Right lobe of liver (tissue), 6 donors: Measurements from ENCODE around the gene OBSL1. TPM values are rescaled to one million over a fixed set of nuclear protein-coding genes. Genes with fewer than 3 reads are reported as not detected.

Experiments used
- ATAC-seq, 4 donors: fragments of 200-7000 bp; cut with Tn5 transposase; one replicate each; pipeline ENCODE4 v1.9.1; 2020; ENCODE audit warnings: mild to moderate bottlenecking in 4 of 4, moderate library complexity in 4 of 4
- DNase-seq, 3 donors: peaks; one replicate each; pipeline ENCODE4 v3.0.0-alpha.2; 2020
- H3K27ac ChIP-seq, 3 donors: fragments of 200-600 bp; one replicate each; pipeline ENCODE4 v1.8.0; 2022
- H3K27me3 ChIP-seq, 2 donors: fragments of 200-600 bp; one replicate each; pipeline ENCODE4 v1.8.0; 2022
- H3K36me3 ChIP-seq, 4 donors: fragments of 200-600 bp; sonication (generic) in 1 of 4; one replicate each; pipeline versions ENCODE4 v1.5.1 to v1.8.0; 2017 to 2022; ENCODE audit warnings: control low read depth in 1 of 4
- H3K4me1 ChIP-seq, 4 donors: fragments of 200-600 bp; sonication (generic) in 1 of 4; one replicate each; pipeline versions ENCODE4 v1.5.1 to v1.8.0; 2017 to 2022; ENCODE audit warnings: control low read depth in 1 of 4
- H3K4me3 ChIP-seq, 3 donors: fragments of 200-600 bp; one replicate each; pipeline ENCODE4 v1.8.0; 2022
- H3K9me3 ChIP-seq, 4 donors: fragments of 200-600 bp; sonication (generic) in 1 of 4; one replicate each; pipeline versions ENCODE4 v1.5.1 to v1.8.0; 2017 to 2022; ENCODE audit warnings: control low read depth in 1 of 4
- POLR2A ChIP-seq: fragments of 450-650 bp; IDR thresholded peaks from one replicate; pipeline ENCODE4 v1.6.1; 2017; ENCODE audit warnings: antibody characterized with exemption, mild to moderate bottlenecking
- WGBS: methylation state at CpG from one replicate; pipeline ENCODE4 v1.1.6; 2018; ENCODE audit warnings: low coverage, low lambda C conversion rate; ENCODE audit not compliant: insufficient coverage; ENCODE audit errors: missing lambda C conversion rate; 5-methylcytosine and 5-hydroxymethylcytosine counted together
- intact Hi-C, 2 donors: fragments of 100-400 bp; cut with DNase I; formaldehyde crosslinking; loops; one replicate each; pipeline versions ENCODE4 v1.11.2 to v1.14.1; 2022
- microRNA-seq, 2 donors: library from miRNA; unstranded; fragments of <30 nt; microRNA quantifications; one replicate each; pipeline ENCODE4, GENCODE V29; 2019 to 2020
- small RNA-seq, 2 experiments: library from RNA; depleted of rRNA; stranded (forward); fragments of <200 nt; gene quantifications; one replicate each; pipeline ENCODE3, GENCODE V24; 2016
- total RNA-seq, 6 experiments: library from RNA; depleted of rRNA in 2 of 6; stranded (reverse); fragments of >200 nt in 2 of 6; fragmentation: NEBNext Ultra II Directional in 3 of 6; extraction: Animal tissue kit (Norgen Biotek cat#: 25700) in 3 of 6; gene quantifications; one replicate each; pipeline versions ENCODE4 v1.1.0 to v1.2.4, GENCODE V29; 2016 to 2023
- TF ChIP-seq, protein P1 (sequence below), 4 donors: fragments of 200-600 bp in 3 of 4; fragments of 450-650 bp in 1 of 4; IDR thresholded peaks; one replicate each; pipeline versions ENCODE4 v1.5.1 to v1.8.0; 2016 to 2022; ENCODE audit warnings: antibody characterized with exemption in 4 of 4, mild to moderate bottlenecking in 2 of 4
- donor health status: DM: no; HTN: yes; CAD: no.
- donor health status: DM: no; HTN: no; CAD: no.
- donor health status: DM: no; HTN: no; CAD: no.
- donor health status: DM: no; HTN: yes; CAD: no.
- donor health status: DM: no; HTN: yes; CAD: no.

Gene OBSL1
- total RNA-seq, 6 experiments from 2014 or later = 27.0 to 42.5 (median 39.4) TPM

DNA sequence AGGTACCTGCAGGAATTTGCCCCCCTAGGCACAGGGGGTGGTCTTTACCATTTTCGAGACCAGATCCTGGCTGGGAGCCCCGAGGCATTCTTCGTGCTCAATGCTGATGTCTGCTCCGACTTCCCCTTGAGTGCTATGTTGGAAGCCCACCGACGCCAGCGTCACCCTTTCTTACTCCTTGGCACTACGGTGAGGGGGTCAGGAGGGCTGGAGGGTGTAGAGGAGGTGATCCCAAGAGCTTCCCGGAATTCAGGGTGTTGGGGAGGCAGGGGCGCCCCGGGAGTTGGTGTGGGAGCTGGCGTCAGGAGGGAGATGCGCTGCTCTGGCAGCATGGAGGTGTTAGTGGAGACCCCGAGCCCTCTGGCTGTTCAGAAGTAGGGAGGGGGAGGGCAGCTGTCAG is 69.5 kb downstream of the OBSL1 start:
- H3K4me3 ChIP-seq = no peak overlapping the region
- DNase-seq = no peak
- ATAC-seq = no peak
- 98% methylated on average over 7 of the region's 14 CpGs for WGBS
- H3K27me3 ChIP-seq = no peaks in the 10 kb centered on the region
- intact Hi-C loops = no loop called here
- H3K9me3 ChIP-seq = no peaks in the 10 kb centered on the region
- TF ChIP-seq POLR2A = no peak
- TF ChIP-seq, protein P1, sequence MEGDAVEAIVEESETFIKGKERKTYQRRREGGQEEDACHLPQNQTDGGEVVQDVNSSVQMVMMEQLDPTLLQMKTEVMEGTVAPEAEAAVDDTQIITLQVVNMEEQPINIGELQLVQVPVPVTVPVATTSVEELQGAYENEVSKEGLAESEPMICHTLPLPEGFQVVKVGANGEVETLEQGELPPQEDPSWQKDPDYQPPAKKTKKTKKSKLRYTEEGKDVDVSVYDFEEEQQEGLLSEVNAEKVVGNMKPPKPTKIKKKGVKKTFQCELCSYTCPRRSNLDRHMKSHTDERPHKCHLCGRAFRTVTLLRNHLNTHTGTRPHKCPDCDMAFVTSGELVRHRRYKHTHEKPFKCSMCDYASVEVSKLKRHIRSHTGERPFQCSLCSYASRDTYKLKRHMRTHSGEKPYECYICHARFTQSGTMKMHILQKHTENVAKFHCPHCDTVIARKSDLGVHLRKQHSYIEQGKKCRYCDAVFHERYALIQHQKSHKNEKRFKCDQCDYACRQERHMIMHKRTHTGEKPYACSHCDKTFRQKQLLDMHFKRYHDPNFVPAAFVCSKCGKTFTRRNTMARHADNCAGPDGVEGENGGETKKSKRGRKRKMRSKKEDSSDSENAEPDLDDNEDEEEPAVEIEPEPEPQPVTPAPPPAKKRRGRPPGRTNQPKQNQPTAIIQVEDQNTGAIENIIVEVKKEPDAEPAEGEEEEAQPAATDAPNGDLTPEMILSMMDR (IDR thresholded peaks at IDR 0.05) = no peak
- no peak overlapping the region for H3K27ac ChIP-seq
- peaks cover 0 to 13% (median 3%) of the 10 kb centered on the region in 4 donors for H3K4me1 ChIP-seq
- peaks cover 0 to 9% (median 0%) of the 10 kb centered on the region in 4 donors for H3K36me3 ChIP-seq

Small RNA genes lying within 50 kb of the gene (microRNA-seq; reads per million reads assigned to microRNA genes)
- 0 reads per million in 2 donors for gene MIR3132

Small RNA genes lying within 50 kb of the gene (small RNA-seq; reads per million reads assigned to genes)
- 0 reads per million in 2 experiments for gene MIR3132
- gene RN7SKP213 = 0 to 0.19 reads per million in 2 experiments

Other genes with a start within 250 kb of the OBSL1 start
- not detected for gene RESP18, start 238.8 kb downstream of the OBSL1 start, total RNA-seq
- 10 to 100 TPM; 37.1 to 60.2 (median 47.0) TPM for gene DNPEP, start 183.6 kb downstream of the OBSL1 start, total RNA-seq
- 10 to 100 TPM in 1 of 6 experiments, 1 to 10 TPM in 5; 1.2 to 25.6 (median 2.5) TPM for gene DES, start 153.2 kb downstream of the OBSL1 start, total RNA-seq
- 1 to 10 TPM in 1 of 6 experiments, under 1 TPM in 5; 0.24 to 1.5 (median 0.48) TPM for gene SPEG, start 136.7 kb downstream of the OBSL1 start, total RNA-seq
- 10 to 100 TPM; 21.7 to 54.1 (median 40.2) TPM for gene GMPPA, start 72.6 kb downstream of the OBSL1 start, total RNA-seq
- not detected for gene ASIC4, start 57.1 kb downstream of the OBSL1 start, total RNA-seq
- 100 to 1,000 TPM in 2 of 6 experiments, 10 to 100 TPM in 4; 33.2 to 183 (median 39.6) TPM for gene CHPF, start 27.7 kb downstream of the OBSL1 start, total RNA-seq
- 1 to 10 TPM in 5 of 6 experiments, under 1 TPM in 1; 0.68 to 3.2 (median 1.2) TPM for gene TMEM198, start 27.5 kb downstream of the OBSL1 start, total RNA-seq
- not detected for gene INHA, start 771 bp upstream of the OBSL1 start, total RNA-seq
- 10 to 100 TPM in 1 of 6 experiments, 1 to 10 TPM in 5; 3.6 to 10.8 (median 6.6) TPM for gene STK11IP, start 26.3 kb upstream of the OBSL1 start, total RNA-seq
- gene SLC4A3, start 56.1 kb upstream of the OBSL1 start, total RNA-seq = under 1 TPM in 5 of 6 experiments, not detected in 1; 0.14 to 0.42 (median 0.27) TPM